K562 (cell line): ENCODE measurements around the gene AGO4. TPM values are rescaled to one million over a fixed set of nuclear protein-coding genes. Genes with fewer than 3 reads are reported as not detected.

Experiments used
- AFF4 ChIP-seq: sonication (generic); formaldehyde crosslinking; IDR thresholded peaks from 2 replicates; pipeline ENCODE4 v1.8.0; 2023; ENCODE audit warnings: mild to moderate bottlenecking, missing genetic modification reagents
- CEBPG ChIP-seq, 3 experiments: fragments of 200-800 bp in 1 of 3; sonication (Bioruptor generic) in 1 of 3; sonication (generic) in 1 of 3; formaldehyde crosslinking in 1 of 3; IDR thresholded peaks in 2 of 3; conservative IDR thresholded peaks in 1 of 3; 2 replicates each; pipeline versions ENCODE4 v1.6.1 to v1.8.0; 2016 to 2022; ENCODE audit warnings: missing compliant biosample characterization in 2 of 3, missing genetic modification characterization in 2 of 3, mild to moderate bottlenecking in 1 of 3, missing genetic modification reagents in 1 of 3
- CHD4 ChIP-seq: fragments of 200-600 bp; sonication (generic); IDR thresholded peaks from 3 replicates; pipeline ENCODE4 v1.6.1; 2012; ENCODE audit warnings: low read depth, mild to moderate bottlenecking, mixed read lengths, low read length, inconsistent platforms; ENCODE audit not compliant: insufficient read depth, insufficient replicate concordance, poor library complexity, severe bottlenecking
- FOS ChIP-seq: IDR thresholded peaks from 3 replicates; pipeline ENCODE4 v1.6.1; 2011; ENCODE audit not compliant: insufficient read length; ENCODE audit errors: extremely low read depth
- ILK ChIP-seq: fragments of 450-650 bp; IDR thresholded peaks from 2 replicates; pipeline ENCODE4 v1.6.1; 2016; ENCODE audit warnings: missing genetic modification characterization, low read depth, mild to moderate bottlenecking, missing compliant biosample characterization, moderate library complexity, borderline replicate concordance
- KDM1A ChIP-seq, 2 experiments: fragments of 450-650 bp; IDR thresholded peaks; 2 replicates each; pipeline ENCODE4 v1.6.1; 2016; ENCODE audit warnings: mild to moderate bottlenecking in 2 of 2
- NFE2L1 ChIP-seq: fragments of 450-650 bp; IDR thresholded peaks from 2 replicates; pipeline ENCODE4 v1.6.1; 2016; ENCODE audit warnings: missing genetic modification characterization, low read depth, mild to moderate bottlenecking, missing compliant biosample characterization, moderate library complexity, borderline replicate concordance
- NFIC ChIP-seq: fragments of 450-650 bp; IDR thresholded peaks from 2 replicates; pipeline ENCODE4 v1.6.1; 2017; ENCODE audit warnings: mild to moderate bottlenecking, inconsistent platforms
- NR2C1 ChIP-seq, 2 experiments: fragments of 450-650 bp; IDR thresholded peaks; 2 replicates each; pipeline ENCODE4 v1.6.1; 2017; ENCODE audit warnings: mild to moderate bottlenecking in 2 of 2, antibody characterized with exemption in 1 of 2, inconsistent platforms in 1 of 2, missing compliant biosample characterization in 1 of 2, missing genetic modification characterization in 1 of 2
- RNF2 ChIP-seq: sonication (generic); IDR thresholded peaks from 2 replicates; pipeline ENCODE4 v1.6.1; 2016
- SFPQ ChIP-seq: fragments of 200-400 bp; formaldehyde crosslinking; IDR thresholded peaks from 2 replicates; pipeline ENCODE4 v1.6.1; 2017; ENCODE audit warnings: mild to moderate bottlenecking, low read depth, low read length, moderate library complexity
- TARDBP ChIP-seq: fragments of 450-650 bp; IDR thresholded peaks from 2 replicates; pipeline ENCODE4 v1.6.1; 2016
- VEZF1 ChIP-seq: fragments of 200-800 bp; sonication (Bioruptor generic); IDR thresholded peaks from 2 replicates; pipeline ENCODE4 v1.6.1; 2017; ENCODE audit warnings: missing genetic modification characterization, missing compliant biosample characterization
- ZFP1 ChIP-seq: fragments of 450-650 bp; formaldehyde crosslinking; IDR thresholded peaks from 2 replicates; pipeline ENCODE4 v1.4.0; 2020; ENCODE audit warnings: mild to moderate bottlenecking, mixed read lengths
- ZNF282 ChIP-seq: sonication (generic); formaldehyde crosslinking; IDR thresholded peaks from 2 replicates; pipeline ENCODE4 v1.8.1; 2023; ENCODE audit warnings: missing genetic modification reagents
- ZNF324 ChIP-seq: fragments of 250-450 bp; sonication (Bioruptor Pico); IDR thresholded peaks from 2 replicates; pipeline ENCODE4 v1.4.0; 2020; ENCODE audit warnings: mild to moderate bottlenecking
- ZNF512 ChIP-seq: IDR thresholded peaks from 2 replicates; pipeline ENCODE4 v1.6.1; 2016; ENCODE audit warnings: missing genetic modification characterization, missing compliant biosample characterization
- ZNF583 ChIP-seq: fragments of 250-450 bp; sonication (Bioruptor Pico); IDR thresholded peaks from 2 replicates; pipeline ENCODE4 v1.4.0; 2020
- polyA plus RNA-seq, 8 experiments: library from polyadenylated mRNA; depleted of rRNA in 4 of 8; stranded (reverse) in 5 of 8; unstranded in 3 of 8; fragments of >200 nt; fragmentation: Nextera tagmentation in 2 of 8; fragmentation: Illumina TruSeq in 1 of 8; extraction: Ambion mirVana in 2 of 8; extraction: Trizol in 1 of 8; gene quantifications; 2 replicates each; pipeline versions ENCODE4 v1.2.1 to v1.2.3, GENCODE V29; 2011 to 2014; ENCODE audit warnings: inconsistent platforms in 1 of 8, missing spikeins in 1 of 8
- total RNA-seq, 7 experiments: library from RNA; depleted of rRNA in 6 of 7; stranded (reverse); fragments of >200 nt in 6 of 7; fragmentation: Illumina TruSeq in 2 of 7; extraction: Trizol in 2 of 7; gene quantifications; 2 replicates each; pipeline versions ENCODE4 v1.2.1 to v1.2.3, GENCODE V29; 2011 to 2021; ENCODE audit warnings: low replicate concordance in 1 of 7

AGO4 gene
- total and polyA plus RNA-seq, 9 of the 15 experiments (the other 6 are each of a cell fraction or from before 2014, with no cell fraction given), result 1.3 to 10.5 (median 6.5) TPM

GRCh38 chr1:35769188-35769758 is 38.5 kb upstream of the AGO4 start (continued):
- no peak for TF ChIP-seq SFPQ
- no peak for TF ChIP-seq ZFP1 (CRISPR knock-in tag)
- TF ChIP-seq NFE2L1 (tag), result no peak
- TF ChIP-seq VEZF1 (CRISPR knock-in tag), result peak; percentile 46
- 0 out of 2 replicates have a peak, but pooled peaks have one; percentile 85 for TF ChIP-seq ZNF583 (CRISPR knock-in tag)
- no peak for TF ChIP-seq ZNF324 (CRISPR knock-in tag)
- TF ChIP-seq ZNF512, result no peak
- no peak for TF ChIP-seq FOS
- TF ChIP-seq AFF4 (CRISPR knock-in tag), result peak; percentile 70; the same call in 1 of the 2 replicates
- 0 out of 2 replicates have a peak, but pooled peaks have one; percentile 48 for TF ChIP-seq RNF2
- no peak for TF ChIP-seq TARDBP
- no peak for TF ChIP-seq ILK (tag)
- TF ChIP-seq NR2C1 (IDR thresholded peaks at IDR 0.05), result peak; percentile 53; the same call in 1 of the 2 replicates
- no peak; the same call in none of the 2 replicates for TF ChIP-seq NR2C1 (tag; IDR thresholded peaks at IDR 0.05)
- no peak for TF ChIP-seq CHD4
- no peak; the same call in 1 of the 2 replicates for TF ChIP-seq CEBPG (CRISPR knock-in tag; IDR thresholded peaks at IDR 0.05)
- no peak for TF ChIP-seq CEBPG (tag; conservative IDR thresholded peaks at IDR 0.05 in 1 of 2, IDR thresholded peaks at IDR 0.05 in 1 of 2)
- 0 out of 2 replicates have a peak, but pooled peaks have one; percentile 46 for TF ChIP-seq NFIC
- TF ChIP-seq KDM1A (IDR thresholded peaks at IDR 0.05), result no peak
- no peak for TF ChIP-seq ZNF282 (CRISPR knock-in tag)
